Right atrium auricular region (tissue), 2 donors: ENCODE results near the gene TDRD1. TPM values are rescaled to one million over a fixed set of nuclear protein-coding genes. Genes with fewer than 3 reads are reported as not detected.
"Not testable (repeated sequence)": the region's sequence is repeated elsewhere in the genome, so short reads cannot be mapped to it uniquely, and the experiment has no call there.

Experiments used
- DNase-seq: peaks from one replicate; pipeline ENCODE4 v3.0.0-alpha.2; 2019; ENCODE audit warnings: low spot score
- H3K27ac ChIP-seq, 2 donors: fragments of 200-600 bp; sonication (generic); 1 replicate in 1 of 2; 2 replicates in 1 of 2; pipeline ENCODE4 v1.5.1; 2016 to 2019
- H3K27me3 ChIP-seq, 2 donors: fragments of 200-600 bp; sonication (generic); one replicate each; pipeline versions ENCODE4 v1.5.1 to v1.6.0; 2017 to 2019
- H3K36me3 ChIP-seq: fragments of 200-600 bp; sonication (generic); one replicate; pipeline ENCODE4 v1.5.1; 2016
- H3K4me1 ChIP-seq, 2 donors: fragments of 200-600 bp; sonication (generic); one replicate each; pipeline versions ENCODE4 v1.5.1 to v1.6.0; 2017 to 2019
- H3K4me3 ChIP-seq, 2 donors: fragments of 200-600 bp; sonication (generic); 1 replicate in 1 of 2; 2 replicates in 1 of 2; pipeline ENCODE4 v1.5.1; 2017 to 2019; ENCODE audit warnings: mild to moderate bottlenecking in 1 of 2, moderate library complexity in 1 of 2
- H3K9me3 ChIP-seq, 2 donors: fragments of 200-600 bp; sonication (generic); one replicate each; pipeline ENCODE4 v1.5.1; 2019
- total RNA-seq, 2 donors: library from RNA; depleted of rRNA; stranded (reverse); fragments of >200 nt; gene quantifications; one replicate each; pipeline ENCODE4 v1.1.0, GENCODE V29; 2016
- TF ChIP-seq, protein P1 (sequence below), 2 donors: fragments of 200-600 bp; sonication (generic); IDR thresholded peaks; one replicate each; pipeline ENCODE4 v1.5.1; 2019; ENCODE audit warnings: antibody characterized with exemption in 2 of 2

TDRD1 gene
- total RNA-seq, 2 donors from 2014 or later: 0.12 to 1.1 TPM

DNA sequence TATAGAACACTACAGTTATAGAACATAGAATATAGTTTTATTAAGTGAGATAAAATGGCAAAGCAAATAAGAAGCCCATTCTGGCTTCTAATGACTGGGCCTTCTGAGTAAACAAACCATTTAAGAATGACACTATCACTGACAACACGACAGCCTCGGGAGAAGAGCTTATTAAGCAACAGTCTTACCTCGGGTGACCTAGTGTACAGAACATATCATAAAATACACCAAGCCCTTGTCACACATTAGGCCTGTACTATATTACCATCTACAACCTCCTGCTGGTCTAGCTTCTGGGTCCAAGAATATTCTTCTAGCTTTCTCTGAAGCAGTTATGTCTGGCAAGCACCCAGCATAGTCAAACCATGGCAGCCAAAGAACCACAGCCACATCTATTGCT, 37.1 kb upstream of the TDRD1 start:
- Histone ChIP-seq H3K4me1 (peaks cover 0 to 8% of the 10 kb centered on the region in 2 donors), H3K9me3 (no peaks in the 10 kb centered on the region), H3K36me3 (peaks cover 22% of the 10 kb centered on the region), H3K4me3 (no peak overlapping the region), H3K27me3 (no peaks in the 10 kb centered on the region), H3K27ac (no peak overlapping the region)
- TF ChIP-seq, protein P1, sequence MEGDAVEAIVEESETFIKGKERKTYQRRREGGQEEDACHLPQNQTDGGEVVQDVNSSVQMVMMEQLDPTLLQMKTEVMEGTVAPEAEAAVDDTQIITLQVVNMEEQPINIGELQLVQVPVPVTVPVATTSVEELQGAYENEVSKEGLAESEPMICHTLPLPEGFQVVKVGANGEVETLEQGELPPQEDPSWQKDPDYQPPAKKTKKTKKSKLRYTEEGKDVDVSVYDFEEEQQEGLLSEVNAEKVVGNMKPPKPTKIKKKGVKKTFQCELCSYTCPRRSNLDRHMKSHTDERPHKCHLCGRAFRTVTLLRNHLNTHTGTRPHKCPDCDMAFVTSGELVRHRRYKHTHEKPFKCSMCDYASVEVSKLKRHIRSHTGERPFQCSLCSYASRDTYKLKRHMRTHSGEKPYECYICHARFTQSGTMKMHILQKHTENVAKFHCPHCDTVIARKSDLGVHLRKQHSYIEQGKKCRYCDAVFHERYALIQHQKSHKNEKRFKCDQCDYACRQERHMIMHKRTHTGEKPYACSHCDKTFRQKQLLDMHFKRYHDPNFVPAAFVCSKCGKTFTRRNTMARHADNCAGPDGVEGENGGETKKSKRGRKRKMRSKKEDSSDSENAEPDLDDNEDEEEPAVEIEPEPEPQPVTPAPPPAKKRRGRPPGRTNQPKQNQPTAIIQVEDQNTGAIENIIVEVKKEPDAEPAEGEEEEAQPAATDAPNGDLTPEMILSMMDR (IDR thresholded peaks at IDR 0.05): no peak
- DNase-seq: no peak

DNA sequence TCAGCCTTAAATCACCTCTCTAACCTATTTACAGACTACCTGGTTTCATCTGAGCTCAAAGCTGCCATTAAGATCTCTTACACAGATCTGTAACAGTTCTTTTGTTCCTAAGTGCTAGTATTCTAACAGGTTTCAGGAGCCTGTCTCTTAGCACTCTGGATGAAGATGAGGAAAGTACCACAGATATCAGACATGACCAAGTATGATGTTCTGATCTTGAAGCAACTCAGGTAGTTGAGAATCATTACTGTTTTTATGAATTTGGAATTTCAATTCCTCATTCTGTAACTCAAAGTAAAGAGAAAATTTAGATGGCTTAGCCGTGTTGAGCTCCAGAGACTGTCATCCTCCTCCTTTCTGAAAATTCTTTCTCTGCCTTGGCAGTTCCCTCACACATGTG, 36.0 kb upstream of the TDRD1 start:
- Histone ChIP-seq H3K36me3 (peaks cover 28% of the 10 kb centered on the region), H3K4me1 (peaks cover 0 to 8% of the 10 kb centered on the region in 2 donors), H3K9me3 (no peaks in the 10 kb centered on the region), H3K27me3 (no peaks in the 10 kb centered on the region), H3K27ac (no peak overlapping the region), H3K4me3 (no peak overlapping the region)
- no peak for DNase-seq
- TF ChIP-seq, protein P1 (IDR thresholded peaks at IDR 0.05): no peak

DNA sequence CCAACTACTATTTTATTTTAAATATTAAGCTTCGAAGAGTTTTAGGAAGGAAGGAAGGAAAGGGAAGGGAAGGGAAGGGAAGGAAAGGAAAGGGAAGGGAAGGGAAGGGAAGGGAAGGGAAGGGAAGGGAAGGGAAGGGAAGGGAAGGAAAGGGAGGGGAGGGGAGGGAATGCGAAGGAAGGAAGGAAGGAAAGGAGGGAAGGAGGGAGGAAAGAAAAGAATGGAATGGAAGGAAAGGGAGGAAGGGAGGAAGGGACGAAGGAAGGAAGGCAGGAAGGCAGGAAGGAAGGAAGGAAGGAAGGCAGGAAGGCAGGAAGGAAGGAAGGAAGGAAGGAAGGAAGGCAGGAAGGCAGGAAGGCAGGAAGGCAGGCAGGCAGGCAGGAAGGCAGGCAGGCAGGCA, 29.7 kb upstream of the TDRD1 start:
- DNase-seq: not testable (repeated sequence)
- H3K36me3 ChIP-seq: peaks cover 34% of the 10 kb centered on the region

DNA sequence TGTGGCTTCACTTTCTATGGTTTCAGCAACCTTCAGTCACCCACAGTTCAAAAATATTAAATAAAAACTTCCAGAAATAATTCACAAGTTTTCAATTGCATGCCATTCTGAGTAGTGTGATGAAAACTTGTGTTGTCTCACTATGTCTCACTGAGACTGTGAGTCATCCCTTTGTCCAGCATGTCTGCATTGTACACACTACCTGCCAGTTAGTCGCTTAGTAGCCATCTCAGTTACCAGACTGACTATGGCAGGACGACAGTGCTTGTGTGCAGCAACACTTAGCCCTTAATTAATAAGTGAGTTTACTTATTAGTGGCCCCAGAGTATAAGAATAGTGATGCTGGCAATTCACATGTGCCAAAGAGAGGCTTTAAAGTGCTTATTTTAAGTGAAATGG, 27.7 kb upstream of the TDRD1 start:
- Histone ChIP-seq H3K36me3 (peaks cover 42% of the 10 kb centered on the region), H3K4me1 (no peaks in the 10 kb centered on the region), H3K4me3 (no peak overlapping the region), H3K9me3 (no peaks in the 10 kb centered on the region), H3K27ac (no peak overlapping the region), H3K27me3 (no peaks in the 10 kb centered on the region)
- TF ChIP-seq, protein P1 (IDR thresholded peaks at IDR 0.05): no peak
- DNase-seq: no peak

More for the DNA sequence above, 29.7 kb upstream of the TDRD1 start:
- not testable (repeated sequence) for H3K27me3 ChIP-seq, H3K4me1 ChIP-seq, H3K27ac ChIP-seq, H3K9me3 ChIP-seq, H3K4me3 ChIP-seq

- peaks cover 44% of the 10 kb centered on the region for H3K36me3 ChIP-seq
- no peaks in the 10 kb centered on the region for H3K9me3 ChIP-seq
- TF ChIP-seq, protein P1 (IDR thresholded peaks at IDR 0.05): no peak
- DNase-seq: no peak
- H3K27ac ChIP-seq: no peak overlapping the region
- H3K27me3 ChIP-seq: no peaks in the 10 kb centered on the region
- no peak overlapping the region for H3K4me3 ChIP-seq
- H3K4me1 ChIP-seq: no peaks in the 10 kb centered on the region
Observed at GRCh38 chr10:114151892-114152291, 27.3 kb upstream of the TDRD1 start.

- Histone ChIP-seq H3K4me1 (no peaks in the 10 kb centered on the region), H3K27me3 (no peaks in the 10 kb centered on the region), H3K36me3 (peaks cover 17% of the 10 kb centered on the region), H3K4me3 (no peak overlapping the region), H3K9me3 (no peaks in the 10 kb centered on the region), H3K27ac (no peak overlapping the region)
- TF ChIP-seq, protein P1 (IDR thresholded peaks at IDR 0.05): no peak
- no peak for DNase-seq
Observed at GRCh38 chr10:114157912-114158311, 21.2 kb upstream of the TDRD1 start.
